HG02840 (cell line): ENCODE measurements around the gene EVL.

ENCODE experiments used
- ATAC-seq: cut with Tn5 transposase; IDR thresholded peaks from one replicate; pipeline ENCODE4 v1.9.1; 2021; ENCODE audit warnings: mild to moderate bottlenecking, moderate library complexity, moderate number of reproducible peaks; ENCODE audit not compliant: unreplicated experiment, low FRiP score

The EVL gene

DNA sequence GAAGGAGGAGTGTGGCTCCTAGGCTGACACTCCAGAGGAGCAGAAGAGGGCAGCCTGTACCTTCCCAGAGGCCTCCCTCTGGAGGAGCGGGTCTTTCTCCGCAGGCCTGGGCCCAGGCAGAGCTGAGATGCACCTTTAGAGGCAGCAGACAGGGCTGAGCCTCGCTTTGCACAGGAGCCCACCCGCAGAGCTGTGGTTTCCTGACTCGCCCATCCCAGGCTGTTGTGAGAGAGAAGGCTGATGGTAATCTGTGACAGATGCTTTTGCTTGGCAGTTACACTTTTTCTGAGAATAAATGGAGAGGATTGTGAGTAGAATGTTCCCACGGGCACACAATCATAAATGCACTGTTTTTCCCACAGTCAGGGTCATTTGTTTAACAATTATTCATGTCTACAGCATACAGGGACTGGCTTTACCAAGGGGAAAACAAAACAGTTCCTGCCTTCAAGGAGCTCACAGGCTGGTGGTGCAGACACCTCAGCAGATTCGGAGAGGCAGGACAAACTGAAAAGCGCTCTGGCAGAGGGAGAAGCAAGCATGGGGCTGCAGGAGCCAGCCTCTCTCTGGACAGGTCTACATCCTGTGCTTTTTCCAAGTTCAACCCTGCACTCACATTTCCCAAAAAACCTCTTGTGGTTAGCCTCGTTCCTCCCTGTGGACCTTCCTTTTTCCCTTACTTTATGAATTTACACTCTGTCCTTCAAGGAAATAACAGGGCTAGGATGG, 13.9 kb downstream of the EVL start:
- ATAC-seq = no peak

DNA sequence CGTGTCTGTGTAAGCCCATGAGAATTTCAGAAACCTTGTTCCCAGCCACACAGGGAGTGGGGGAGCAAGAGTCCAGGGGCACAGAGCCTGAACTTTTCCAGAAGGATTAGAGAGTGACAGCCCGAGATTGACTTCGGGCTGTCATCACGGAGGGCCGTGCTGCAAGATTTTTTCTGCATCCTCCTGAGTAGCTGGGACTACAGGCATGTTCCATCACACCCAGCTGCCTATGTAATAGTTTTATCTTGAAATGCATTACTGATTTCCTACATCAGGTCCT, 14.4 kb downstream of the EVL start:
- ATAC-seq = no peak

DNA sequence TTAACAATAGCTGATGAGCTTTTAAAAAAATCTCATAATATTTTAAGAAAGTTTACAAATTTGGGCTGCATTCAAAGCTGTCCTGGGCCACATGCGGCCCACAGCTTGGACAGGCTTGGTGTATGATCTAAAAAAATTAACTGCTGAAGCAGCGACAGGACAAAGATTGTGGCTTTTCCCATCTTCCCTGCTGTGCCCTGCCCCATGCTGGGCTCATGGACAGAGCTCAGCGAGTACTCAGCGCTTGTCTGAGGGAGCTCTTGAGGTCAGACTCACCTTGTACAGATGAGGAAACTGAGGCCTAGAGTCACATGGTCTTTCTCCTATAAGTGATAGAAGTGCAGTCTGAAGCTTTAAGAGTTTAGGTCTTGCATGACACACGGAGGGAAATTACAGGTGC, 15.0 kb downstream of the EVL start:
- no peak for ATAC-seq

DNA sequence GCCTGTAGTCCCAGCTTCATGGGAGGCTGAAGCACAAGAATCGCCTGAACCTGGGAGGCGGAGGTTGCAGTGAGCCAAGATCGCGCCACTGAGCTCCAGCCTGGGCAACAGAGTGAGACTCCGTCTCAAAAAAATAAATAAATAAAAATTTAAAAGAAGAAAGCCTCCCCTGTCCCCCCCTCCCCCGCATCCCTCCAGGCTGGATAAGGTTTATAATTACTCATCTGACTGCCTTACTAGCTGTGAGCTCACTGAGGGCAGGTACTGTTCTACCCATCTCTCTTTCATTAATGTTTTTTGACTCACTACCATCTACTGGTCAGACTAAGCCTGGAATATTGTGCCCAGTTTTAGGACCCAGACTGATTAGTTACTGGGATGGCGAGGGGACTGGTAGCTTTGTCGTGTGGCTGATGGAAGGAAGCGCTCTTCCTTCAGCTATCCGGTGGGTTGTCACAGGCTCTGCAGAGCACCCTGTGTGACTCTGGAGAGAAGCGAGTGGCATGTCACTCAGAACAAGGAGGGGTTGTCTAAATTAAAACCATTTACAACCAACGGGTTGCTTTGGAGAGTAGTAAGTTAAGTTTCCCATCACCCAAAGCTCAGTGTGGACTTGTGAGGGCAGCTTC, 16.9 kb downstream of the EVL start:
- ATAC-seq = no peak

DNA sequence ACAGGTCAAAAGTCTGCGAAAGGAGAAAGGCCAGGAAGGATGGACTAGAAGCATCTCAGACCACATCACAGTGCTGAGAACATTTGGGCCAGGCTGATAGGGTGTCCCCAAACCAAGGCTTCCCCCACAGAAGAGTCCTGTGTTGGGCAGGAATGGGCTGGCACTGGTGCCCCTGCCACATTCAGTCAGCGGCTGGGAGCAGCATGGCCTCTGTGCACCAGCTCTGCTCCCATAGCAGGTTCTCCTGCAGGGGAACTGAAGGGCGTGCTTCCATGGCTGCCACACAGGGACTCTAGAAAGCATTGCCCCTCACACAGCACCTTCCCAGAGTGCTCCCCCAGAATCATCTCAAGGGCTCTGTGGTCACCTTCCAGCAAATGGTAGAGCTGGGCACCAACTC, 17.5 kb downstream of the EVL start:
- no peak for ATAC-seq

DNA sequence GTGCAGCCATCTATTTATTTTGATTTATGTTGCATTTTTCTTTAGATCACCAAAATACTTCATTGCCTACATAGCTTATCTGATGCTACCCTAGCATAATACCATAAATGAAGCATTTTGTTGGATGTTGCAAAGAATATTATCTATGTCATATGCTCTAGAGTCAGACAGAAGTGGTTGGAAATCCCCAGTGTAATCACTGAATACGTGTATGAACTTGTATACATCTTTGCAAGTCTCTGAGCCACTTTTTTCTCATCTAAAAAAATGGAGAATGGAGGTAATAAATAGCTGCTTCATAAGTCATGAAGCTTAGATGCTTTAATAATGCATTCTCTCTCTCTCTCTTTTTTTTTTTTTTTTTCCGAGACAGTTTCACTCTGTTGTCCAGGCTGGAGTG, 18.5 kb downstream of the EVL start:
- no peak for ATAC-seq

DNA sequence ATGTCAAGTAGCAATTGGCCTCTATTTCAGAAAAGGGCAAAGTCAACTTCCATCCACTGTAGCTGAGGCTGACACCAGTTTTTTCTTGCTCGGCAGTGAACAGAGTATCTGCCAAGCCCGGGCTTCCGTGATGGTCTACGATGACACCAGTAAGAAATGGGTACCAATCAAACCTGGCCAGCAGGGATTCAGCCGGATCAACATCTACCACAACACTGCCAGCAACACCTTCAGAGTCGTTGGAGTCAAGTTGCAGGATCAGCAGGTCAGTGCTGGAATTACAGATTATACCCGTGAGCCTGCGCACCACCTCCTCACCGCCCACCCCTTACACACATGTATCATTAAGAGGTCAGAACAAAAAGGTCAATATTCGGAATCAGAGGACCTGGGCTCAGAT, 19.4 kb downstream of the EVL start:
- ATAC-seq = no peak

DNA sequence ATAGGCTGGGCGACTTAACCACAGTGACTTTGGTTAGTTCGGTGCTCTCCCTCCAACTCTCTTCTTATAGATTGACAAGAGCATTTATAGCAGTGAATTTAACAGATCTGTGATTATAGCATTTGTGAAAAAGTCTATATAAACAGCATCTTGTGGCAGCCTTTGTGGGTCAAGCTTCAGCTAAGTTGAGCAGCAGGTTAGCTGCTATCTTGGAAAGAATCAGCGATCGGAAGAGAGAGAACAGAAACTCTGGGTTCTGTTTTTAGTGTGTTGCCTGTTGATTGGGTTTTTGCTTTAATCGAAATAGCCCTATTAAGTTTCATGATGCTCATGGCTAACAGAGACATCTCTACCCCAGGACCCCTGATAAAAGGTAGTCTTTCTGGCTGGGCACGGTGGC, 20.2 kb downstream of the EVL start:
- ATAC-seq = no peak

DNA sequence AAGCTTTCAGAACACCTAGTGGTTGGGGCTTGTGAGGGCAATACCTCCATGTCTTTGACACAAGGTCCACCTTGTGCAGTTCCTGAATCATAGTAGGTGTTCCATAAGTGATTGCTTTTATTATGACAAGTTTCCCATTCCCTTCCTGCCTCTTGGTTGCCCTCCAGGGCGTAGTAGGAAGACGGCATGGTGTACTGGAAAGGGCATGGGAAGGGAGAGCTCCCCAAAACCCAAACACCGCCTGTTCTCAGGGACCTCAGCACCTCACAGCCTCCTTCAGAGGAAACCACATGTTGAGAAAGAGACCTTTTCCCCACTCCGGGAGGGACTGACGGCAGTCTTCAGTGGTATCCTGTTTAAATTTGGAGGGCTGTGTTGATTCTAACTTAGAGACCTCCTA, 21.1 kb downstream of the EVL start:
- no peak for ATAC-seq

DNA sequence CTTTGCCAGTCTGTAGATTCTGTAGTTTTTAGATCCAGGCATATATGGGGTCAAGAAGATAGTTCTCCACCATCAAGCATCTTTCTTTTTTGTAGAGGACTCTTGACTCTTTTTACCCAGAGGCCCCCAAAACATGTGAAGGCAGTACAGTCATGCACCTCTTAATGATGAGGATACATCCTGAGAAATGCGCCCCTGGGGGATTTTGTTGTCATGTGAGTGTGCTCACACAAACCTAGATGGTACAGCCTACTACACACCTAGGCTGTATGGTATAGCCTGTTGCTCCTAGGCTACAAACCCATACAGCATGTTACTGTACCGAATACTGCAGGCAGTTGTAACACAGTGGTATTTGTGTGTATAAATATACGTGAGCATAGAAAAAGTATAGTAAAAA, 23.0 kb downstream of the EVL start:
- ATAC-seq = no peak

DNA sequence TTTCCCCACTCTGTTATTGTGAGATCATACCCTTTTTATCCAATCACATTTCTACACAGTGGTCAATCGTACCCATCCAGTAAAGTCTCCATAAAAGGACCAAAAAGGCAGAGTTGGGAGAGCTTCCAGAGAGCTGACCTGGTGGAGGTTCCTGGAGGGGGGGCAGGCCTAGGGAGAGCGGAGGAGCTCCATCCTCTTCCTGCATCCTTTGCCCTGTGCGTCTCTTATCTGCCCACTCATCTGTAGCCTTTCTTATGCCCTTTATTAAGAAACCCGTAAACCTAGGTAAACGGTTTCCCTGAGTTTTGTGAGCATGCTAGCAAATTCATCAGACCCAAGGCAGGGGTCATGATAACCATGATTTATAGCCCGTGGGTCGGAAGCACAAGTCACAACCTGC, 26.2 kb downstream of the EVL start:
- no peak for ATAC-seq

DNA sequence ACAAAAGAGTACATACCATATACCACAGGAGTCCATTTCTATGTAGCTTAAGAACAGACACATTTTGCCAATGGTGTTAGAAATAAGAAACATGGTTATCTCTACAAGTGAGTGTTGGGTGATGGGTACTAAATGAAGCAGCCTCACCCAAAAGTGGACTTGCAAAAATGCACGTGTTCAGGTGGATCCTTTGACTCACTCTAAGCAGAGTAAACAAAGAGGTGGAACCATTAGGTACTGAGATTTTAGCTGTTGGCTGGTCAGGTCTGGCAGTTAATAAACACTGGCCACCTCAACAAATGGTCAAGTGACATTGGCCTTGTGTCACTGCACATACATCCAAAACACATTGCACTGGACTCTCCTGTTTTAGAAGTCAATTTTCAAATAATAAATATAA, 27.6 kb downstream of the EVL start:
- no peak for ATAC-seq

DNA sequence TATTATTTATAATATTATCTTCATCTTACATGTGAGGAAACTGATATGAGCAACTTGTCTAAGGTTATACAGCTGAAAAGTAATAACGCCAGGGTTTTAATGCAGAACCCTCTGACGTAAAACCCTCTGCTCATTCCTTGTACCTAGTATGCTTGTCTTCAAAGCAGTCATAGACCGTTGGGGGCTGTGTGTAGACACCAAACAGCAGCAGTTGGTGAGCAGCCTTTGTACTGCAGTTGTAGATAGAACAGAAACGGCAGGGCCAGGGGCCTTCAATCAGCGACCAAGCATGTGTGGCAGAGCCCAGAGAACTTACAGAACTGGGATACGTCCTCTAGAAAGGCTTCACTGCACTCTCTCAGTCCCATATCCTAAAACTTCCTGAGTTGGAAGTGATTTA, 28.1 kb downstream of the EVL start:
- no peak for ATAC-seq

DNA sequence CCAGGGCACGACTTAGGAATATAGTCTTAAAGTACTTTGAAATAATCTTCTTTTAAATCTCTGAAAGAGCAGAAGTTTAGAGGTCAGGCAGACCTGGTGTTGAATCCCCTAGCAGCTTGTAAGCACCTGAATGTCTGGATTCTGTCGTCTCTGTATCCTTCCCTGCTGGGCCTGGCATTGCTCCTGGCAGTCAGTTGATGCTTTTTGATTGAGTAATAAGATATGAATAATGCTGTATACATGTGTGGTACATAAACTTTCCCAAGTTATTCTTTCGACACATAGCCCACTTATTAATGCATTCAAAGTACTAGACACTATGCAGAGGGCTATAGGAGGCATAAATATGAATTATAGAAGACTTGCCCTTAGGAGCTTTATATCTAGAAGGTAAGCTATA, 31.4 kb downstream of the EVL start:
- no peak for ATAC-seq

DNA sequence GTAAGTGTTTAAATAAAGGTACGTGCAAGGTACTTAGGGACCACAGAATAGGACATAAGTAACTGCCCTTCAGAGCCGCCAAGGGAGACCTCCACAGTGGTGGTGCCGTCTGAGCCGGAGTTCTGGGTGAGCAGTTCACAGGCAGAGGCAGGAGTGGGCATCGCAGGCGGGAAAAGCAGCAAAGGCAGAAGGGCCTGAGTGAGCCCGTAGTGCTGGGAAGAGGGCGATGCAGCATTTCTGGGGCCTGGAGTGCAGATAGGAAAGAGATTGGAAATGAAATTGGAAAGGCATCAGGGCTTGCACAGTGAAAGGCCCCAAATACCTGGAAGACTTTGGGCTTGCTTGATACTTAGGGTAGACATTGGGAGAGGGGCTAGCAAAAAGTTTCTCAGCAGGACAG, 32.9 kb downstream of the EVL start:
- ATAC-seq = no peak

DNA sequence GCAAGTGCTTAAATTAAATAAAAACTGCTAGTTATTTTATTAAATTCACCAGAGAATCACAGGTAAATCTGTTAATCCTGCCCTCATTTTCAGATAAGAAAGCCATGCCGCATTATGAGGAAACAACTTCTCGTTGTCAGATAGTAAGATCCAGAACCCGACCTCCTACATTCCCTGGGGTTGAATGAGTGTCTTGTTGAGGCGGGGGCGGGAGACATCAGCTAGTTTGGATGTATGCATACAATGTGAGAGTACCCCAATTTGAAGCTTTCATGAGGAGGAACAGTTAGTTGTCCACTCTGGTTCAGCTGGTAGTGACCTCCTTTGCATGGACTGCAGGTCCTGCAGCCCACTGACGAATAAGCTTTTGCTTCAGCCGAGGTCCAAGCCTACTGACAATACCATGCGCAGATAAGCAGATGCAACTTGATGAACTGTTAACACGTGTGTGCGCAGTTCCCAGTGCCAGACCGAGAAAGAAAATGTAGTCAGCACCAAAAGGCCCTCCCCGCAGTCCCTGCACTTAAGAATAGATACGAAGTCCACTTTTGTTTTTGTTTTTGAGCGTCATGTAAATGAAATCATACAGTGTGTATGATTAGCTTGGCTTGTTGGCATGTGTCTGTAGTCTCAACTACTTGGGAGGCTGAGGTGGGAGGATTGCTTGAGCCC, 34.9 kb downstream of the EVL start:
- no peak for ATAC-seq

DNA sequence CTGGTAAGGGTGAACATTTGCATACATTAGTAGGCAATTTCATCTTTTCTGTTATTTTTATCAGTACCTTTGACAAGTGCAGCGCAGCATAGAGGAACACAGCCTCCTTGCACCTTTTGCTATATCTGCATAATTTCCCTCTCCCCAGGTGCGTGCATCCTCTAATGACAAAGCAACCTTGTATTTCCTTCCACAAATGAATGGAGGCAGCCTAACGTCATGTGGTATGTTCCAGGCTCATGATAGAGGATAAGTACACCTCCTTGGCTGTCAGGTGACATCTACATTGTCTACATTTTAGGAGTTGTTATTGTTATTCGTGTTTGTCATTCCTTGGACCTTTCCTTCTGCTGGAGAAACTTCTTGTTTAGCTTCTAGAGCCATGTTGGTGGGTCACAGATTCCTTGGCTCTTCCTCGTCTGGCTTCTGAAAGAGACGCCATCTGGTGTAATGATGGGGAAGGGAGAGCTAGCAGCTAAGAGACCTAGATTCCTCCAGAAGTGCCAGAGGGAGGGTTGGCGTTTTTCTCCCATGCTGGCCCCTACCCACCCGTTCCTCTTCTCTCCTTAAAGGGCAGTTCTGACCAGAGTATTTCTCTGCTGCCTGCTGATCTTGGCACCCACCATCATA, 37.0 kb downstream of the EVL start:
- ATAC-seq = no peak

DNA sequence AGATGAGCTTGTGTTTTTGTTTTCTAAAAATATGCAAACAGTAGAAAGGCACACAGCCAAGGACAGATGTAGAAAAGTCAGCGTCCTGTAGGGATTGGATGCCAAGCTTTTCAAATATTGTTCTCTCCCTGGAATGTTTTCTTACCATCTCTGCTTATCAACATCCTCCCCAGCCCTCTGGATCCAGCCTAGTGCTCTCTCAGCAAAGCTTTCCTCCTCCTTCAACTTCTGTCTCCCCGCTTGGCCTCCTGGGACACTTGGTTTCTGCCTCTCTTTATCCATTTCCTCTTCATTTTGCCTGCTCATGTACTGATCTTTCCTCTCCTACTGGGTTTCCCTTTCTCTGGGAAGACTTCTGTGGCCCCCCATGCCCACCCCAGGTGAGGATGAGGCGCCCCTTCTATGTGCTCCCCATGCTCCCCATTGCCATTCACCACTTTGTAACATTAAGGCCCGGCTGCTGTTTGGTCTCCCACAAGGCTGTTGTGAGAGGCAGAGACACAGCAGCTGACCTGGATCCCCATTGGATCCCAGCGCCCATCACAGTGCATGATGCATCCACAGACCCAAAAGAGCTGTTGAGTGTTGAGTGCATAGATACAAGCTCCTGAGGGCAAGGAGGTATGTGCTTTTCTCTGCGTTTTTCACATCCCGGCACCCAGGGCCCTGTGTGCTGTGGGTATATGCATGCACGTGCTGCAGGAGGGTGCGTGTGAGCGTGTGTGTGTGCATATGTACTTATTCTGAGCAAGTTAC, 38.2 kb downstream of the EVL start:
- ATAC-seq = no peak

DNA sequence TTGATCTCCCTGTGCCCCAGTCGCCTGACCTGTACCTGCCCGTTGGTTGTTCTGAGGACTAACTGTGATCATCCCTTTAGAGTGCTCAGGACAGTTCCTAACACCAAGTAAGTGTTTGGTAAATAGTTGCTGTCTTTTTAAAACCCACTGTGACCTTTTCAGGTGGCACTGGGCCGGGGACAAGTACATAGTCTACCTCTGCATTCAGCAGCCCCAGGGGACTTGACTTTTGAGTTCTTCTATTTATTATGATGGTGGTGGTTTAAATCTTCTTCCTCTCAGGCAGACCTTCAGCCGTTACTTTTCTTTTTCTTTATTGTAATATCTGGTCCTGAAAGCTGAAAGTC, 38.8 kb downstream of the EVL start:
- no peak for ATAC-seq

DNA sequence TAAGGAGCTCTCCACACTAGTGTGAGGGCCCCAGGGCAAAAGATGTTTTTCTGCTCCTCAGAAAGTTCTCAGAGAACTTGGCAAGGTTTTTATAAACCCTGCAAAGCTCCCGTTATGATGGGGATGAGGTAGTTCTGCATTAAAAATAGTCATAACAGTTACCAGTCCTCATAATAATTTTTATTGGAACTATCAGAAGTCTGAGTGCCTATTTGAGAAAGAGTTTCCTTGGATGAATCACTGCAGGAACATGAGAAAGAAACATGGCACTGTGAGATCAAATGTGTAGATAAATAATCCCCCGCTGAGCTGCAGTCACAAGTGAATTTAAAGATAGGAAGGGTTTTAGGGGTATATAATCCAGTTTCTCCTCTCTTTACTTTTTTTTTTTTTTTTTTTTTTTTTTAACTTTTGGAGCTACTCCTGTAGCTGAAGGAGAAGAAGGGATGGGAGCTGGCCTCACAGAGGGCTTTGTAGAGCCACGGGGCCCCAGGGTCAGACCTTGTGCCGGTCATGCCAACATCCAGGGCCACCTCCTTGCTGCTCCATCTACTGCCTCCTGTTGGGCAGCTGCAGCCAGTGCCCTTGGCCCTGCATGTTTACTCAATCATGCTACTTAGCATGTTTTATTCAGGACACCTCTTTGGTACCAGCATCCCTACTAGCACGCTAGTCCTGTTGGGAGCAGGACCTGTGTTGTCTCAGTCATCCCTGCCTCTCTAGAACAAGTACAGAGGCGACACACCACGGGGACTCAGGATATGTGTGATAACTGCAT, 39.5 kb downstream of the EVL start:
- ATAC-seq = no peak
